ENCODE results near the gene MRPS12. TPM values are rescaled to one million over a fixed set of nuclear protein-coding genes. Genes with fewer than 3 reads are reported as not detected.

Gene MRPS12
- total and polyA plus RNA-seq, 2 of the 13 experiments (the other 11 are each of a cell fraction or from before 2014, with no cell fraction given), result 27.5 to 54.8 TPM

DNA sequence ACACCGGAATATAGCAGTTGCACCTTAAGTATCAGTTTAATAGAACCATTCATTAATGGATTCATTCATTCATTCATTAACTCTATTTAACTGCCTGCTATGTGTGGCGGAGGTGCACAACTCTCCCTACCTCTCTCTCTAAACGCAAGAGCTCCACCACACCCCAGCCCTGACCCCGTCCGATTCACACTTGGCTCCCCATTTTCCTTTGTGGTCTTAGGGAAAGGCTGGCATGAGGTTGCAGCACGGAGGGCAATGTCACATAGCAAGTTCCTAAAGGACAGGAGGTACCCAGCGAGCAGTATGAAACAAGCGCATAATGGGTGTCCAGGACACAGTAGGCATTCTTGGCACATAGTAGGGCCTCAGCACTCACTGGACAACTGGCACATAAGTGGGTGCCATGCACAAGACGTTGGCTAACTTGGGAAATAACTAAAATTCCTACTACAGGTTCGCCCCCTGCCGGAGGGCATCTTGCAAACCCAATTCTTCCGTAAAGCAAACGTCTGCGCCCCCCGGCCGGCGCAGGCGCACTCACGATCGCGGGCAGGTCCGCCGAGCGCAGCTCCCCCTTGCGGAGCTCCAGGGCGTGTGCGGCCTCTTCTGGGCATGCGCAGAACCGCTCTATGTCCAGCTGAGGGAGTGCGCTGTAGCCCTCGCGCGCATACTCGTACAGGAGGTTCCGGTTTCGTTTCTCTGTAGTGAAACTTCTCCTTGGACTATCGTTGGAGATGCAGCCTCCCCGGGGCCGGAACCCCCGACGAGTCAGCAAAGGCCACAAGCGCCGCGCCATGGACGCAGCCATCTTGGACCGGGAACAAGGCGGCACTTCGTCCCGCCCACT is 592 bp upstream of the MRPS12 start, which contains the start of gene SARS2 (continued):
- TF ChIP-seq, protein P1, sequence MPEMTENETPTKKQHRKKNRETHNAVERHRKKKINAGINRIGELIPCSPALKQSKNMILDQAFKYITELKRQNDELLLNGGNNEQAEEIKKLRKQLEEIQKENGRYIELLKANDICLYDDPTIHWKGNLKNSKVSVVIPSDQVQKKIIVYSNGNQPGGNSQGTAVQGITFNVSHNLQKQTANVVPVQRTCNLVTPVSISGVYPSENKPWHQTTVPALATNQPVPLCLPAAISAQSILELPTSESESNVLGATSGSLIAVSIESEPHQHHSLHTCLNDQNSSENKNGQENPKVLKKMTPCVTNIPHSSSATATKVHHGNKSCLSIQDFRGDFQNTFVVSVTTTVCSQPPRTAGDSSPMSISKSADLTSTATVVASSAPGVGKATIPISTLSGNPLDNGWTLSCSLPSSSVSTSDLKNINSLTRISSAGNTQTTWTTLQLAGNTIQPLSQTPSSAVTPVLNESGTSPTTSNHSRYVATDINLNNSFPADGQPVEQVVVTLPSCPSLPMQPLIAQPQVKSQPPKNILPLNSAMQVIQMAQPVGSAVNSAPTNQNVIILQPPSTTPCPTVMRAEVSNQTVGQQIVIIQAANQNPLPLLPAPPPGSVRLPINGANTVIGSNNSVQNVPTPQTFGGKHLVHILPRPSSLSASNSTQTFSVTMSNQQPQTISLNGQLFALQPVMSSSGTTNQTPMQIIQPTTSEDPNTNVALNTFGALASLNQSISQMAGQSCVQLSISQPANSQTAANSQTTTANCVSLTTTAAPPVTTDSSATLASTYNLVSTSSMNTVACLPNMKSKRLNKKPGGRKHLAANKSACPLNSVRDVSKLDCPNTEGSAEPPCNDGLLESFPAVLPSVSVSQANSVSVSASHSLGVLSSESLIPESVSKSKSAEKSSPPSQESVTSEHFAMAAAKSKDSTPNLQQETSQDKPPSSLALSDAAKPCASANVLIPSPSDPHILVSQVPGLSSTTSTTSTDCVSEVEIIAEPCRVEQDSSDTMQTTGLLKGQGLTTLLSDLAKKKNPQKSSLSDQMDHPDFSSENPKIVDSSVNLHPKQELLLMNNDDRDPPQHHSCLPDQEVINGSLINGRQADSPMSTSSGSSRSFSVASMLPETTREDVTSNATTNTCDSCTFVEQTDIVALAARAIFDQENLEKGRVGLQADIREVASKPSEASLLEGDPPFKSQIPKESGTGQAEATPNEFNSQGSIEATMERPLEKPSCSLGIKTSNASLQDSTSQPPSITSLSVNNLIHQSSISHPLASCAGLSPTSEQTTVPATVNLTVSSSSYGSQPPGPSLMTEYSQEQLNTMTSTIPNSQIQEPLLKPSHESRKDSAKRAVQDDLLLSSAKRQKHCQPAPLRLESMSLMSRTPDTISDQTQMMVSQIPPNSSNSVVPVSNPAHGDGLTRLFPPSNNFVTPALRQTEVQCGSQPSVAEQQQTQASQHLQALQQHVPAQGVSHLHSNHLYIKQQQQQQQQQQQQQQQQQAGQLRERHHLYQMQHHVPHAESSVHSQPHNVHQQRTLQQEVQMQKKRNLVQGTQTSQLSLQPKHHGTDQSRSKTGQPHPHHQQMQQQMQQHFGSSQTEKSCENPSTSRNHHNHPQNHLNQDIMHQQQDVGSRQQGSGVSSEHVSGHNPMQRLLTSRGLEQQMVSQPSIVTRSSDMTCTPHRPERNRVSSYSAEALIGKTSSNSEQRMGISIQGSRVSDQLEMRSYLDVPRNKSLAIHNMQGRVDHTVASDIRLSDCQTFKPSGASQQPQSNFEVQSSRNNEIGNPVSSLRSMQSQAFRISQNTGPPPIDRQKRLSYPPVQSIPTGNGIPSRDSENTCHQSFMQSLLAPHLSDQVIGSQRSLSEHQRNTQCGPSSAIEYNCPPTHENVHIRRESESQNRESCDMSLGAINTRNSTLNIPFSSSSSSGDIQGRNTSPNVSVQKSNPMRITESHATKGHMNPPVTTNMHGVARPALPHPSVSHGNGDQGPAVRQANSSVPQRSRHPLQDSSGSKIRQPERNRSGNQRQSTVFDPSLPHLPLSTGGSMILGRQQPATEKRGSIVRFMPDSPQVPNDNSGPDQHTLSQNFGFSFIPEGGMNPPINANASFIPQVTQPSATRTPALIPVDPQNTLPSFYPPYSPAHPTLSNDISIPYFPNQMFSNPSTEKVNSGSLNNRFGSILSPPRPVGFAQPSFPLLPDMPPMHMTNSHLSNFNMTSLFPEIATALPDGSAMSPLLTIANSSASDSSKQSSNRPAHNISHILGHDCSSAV (CRISPR knock-in tag; IDR thresholded peaks at IDR 0.05; ENCODE audit: borderline replicate concordance), result 0 out of 2 replicates have a peak, but pooled peaks have one; percentile 44
- TF ChIP-seq ZNF350 (CRISPR knock-in tag; IDR thresholded peaks at IDR 0.05; ENCODE audit: borderline replicate concordance, low read depth) (peak; percentile 56; the same call in 1 of the 2 replicates), AGO1 (IDR thresholded peaks at IDR 0.05; ENCODE audit: low read depth, low read length, poor library complexity, severe bottlenecking) (peak; percentile 32), KDM5B (CRISPR knock-in tag; IDR thresholded peaks at IDR 0.05; ENCODE audit: borderline replicate concordance) (no peak; the same call in 1 of the 2 replicates), FOSL1 (CRISPR knock-in tag; IDR thresholded peaks at IDR 0.05; ENCODE audit: borderline replicate concordance) (no peak), CCDC6 (CRISPR knock-in tag; IDR thresholded peaks at IDR 0.05) (0 out of 2 replicates have a peak, but pooled peaks have one; percentile 39), ATF7 (IDR thresholded peaks at IDR 0.05) (no peak), ATF7 (CRISPR knock-in tag; IDR thresholded peaks at IDR 0.05) (no peak), PHF8 (CRISPR knock-in tag; IDR thresholded peaks at IDR 0.05) (peak; percentile 97), ZNF569 (CRISPR knock-in tag; IDR thresholded peaks at IDR 0.05; ENCODE audit: borderline replicate concordance) (no peak), TBX2 (CRISPR knock-in tag; IDR thresholded peaks at IDR 0.05; ENCODE audit: borderline replicate concordance) (no peak), MBNL3 (CRISPR knock-in tag; conservative IDR thresholded peaks at IDR 0.05) (no peak)
- TF ChIP-seq, protein P2, sequence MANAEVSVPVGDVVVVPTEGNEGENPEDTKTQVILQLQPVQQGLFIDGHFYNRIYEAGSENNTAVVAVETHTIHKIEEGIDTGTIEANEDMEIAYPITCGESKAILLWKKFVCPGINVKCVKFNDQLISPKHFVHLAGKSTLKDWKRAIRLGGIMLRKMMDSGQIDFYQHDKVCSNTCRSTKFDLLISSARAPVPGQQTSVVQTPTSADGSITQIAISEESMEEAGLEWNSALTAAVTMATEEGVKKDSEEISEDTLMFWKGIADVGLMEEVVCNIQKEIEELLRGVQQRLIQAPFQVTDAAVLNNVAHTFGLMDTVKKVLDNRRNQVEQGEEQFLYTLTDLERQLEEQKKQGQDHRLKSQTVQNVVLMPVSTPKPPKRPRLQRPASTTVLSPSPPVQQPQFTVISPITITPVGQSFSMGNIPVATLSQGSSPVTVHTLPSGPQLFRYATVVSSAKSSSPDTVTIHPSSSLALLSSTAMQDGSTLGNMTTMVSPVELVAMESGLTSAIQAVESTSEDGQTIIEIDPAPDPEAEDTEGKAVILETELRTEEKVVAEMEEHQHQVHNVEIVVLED (CRISPR knock-in tag; IDR thresholded peaks at IDR 0.05; ENCODE audit: borderline replicate concordance), result peak; percentile 68; the same call in 1 of the 2 replicates
- TF ChIP-seq, protein P3, sequence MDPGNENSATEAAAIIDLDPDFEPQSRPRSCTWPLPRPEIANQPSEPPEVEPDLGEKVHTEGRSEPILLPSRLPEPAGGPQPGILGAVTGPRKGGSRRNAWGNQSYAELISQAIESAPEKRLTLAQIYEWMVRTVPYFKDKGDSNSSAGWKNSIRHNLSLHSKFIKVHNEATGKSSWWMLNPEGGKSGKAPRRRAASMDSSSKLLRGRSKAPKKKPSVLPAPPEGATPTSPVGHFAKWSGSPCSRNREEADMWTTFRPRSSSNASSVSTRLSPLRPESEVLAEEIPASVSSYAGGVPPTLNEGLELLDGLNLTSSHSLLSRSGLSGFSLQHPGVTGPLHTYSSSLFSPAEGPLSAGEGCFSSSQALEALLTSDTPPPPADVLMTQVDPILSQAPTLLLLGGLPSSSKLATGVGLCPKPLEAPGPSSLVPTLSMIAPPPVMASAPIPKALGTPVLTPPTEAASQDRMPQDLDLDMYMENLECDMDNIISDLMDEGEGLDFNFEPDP (CRISPR knock-in tag; conservative IDR thresholded peaks at IDR 0.05), result no peak
